ENCODE measurements around the gene KCTD21.

Gene KCTD21

GRCh38 chr11:78218707-78219492 lies 30.5 kb upstream of the KCTD21 start:
- no peak for DNase-seq

DNA sequence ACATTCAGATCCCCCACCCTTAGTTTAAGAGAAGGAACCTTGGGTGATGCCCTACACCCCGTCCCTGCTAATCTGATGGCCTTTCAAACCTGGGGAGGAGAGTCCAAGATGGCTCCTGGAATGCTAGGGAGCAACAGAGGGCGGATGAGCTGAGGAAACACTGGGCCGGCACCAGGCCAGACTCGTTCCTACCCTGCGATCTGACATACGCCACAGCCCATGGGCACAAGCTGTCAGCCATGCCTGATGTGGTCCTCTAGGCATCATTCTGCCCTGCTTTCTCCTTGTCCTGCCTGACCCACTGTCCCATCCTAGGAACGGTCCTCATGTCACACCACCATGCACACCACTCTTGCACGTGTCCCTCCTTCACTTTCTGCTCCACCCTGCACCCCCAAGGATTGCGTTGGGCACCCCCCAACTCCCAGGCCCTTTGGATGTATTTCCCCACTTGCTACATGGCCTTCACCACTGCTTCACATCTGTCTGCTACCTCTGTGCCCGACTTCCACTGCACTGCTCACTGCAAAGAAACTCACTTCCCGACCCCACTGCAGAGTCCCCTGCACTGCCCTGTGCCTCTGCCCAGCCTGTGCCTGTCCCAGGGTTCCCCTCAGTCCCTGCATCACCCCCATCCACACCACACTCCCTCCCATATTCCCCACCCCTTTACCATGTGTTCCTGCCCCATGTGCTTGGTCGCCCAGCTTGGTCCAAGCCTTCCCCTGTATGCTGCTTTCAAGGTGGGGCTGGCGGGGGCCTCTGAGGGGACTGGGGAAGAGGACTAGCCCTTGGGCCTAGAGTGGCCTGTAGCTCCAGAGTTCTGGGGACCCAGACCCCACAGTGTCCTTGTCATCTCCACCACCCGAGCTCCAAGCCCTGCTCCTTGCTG lies 29.5 kb upstream of the KCTD21 start:
- DNase-seq = no peak

DNA sequence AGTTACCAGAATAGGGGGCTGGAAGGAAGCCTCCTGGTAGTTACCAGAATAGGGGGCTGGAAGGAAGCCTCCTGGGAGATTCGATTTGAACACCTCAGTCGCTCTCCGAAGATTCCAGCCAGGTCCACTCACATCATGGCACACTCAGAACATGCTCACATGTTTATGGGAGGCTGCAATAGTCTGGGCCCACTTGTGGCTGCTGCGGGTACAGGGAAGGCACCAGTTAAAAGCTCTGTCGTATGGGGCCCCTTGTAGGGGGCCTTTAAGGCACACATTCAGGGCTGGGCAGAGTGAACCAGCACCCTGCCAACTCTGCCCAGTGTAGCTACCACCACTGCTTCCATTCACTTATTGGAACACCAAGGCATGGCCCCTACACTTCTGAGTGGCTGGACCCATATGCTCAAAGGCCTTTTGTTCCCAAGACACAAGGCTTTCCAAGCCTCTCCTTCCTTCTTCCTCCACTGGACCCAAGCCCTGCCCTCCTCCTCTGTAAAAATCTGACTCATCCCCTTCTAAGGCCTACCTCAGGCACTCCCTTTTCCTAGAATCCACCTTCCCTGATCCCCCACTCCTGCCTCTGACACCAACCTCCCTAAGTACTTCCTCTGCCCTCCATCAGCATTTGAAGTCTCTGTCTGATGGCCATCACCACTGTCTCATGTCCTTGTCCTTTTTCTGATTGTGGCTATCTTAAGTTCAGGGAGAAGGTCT lies 28.3 kb upstream of the KCTD21 start:
- no peak for DNase-seq

GRCh38 chr11:78216021-78216420 lies 27.6 kb upstream of the KCTD21 start:
- no peak for DNase-seq

GRCh38 chr11:78214331-78215194 lies 26.1 kb upstream of the KCTD21 start:
- DNase-seq = no peak

DNA sequence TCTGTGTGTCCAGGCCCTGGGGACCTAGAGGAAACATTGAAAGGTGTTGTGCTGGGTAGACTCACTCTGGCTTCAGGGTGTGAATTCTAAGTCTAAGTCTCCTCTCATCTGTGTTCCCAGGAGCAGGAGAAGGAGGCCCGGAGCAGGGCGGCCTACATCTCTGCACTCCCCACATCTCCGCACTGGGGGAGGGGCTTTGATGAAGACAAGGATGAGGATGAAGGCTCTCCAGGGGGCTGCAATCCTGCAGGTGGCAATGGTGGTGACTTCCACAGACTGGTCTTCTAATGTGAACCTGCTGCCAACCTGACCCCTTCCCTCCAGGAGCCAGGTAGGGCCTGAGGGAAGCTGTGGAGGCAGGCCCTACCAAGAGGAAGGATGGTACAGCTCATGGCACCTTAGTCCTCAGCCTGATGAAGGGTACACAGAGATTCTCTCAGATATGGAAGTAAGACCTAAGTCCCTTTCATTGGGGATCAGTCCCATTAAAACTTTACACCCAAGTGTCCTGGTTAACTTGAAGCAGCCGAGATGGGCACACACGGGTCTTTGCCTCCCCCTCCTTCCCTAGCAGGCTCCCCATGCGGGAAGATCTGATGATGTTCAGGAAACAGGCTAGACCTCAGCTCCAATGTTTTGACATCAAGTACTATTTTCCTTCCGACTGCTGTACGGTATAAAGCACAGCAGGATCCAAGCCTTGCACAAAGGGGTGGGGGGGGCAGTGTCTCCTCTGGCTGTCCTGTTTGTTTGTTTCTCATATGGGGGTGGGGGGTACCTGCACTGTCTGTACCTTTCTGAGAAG lies 25.3 kb upstream of the KCTD21 start:
- no peak for DNase-seq

DNA sequence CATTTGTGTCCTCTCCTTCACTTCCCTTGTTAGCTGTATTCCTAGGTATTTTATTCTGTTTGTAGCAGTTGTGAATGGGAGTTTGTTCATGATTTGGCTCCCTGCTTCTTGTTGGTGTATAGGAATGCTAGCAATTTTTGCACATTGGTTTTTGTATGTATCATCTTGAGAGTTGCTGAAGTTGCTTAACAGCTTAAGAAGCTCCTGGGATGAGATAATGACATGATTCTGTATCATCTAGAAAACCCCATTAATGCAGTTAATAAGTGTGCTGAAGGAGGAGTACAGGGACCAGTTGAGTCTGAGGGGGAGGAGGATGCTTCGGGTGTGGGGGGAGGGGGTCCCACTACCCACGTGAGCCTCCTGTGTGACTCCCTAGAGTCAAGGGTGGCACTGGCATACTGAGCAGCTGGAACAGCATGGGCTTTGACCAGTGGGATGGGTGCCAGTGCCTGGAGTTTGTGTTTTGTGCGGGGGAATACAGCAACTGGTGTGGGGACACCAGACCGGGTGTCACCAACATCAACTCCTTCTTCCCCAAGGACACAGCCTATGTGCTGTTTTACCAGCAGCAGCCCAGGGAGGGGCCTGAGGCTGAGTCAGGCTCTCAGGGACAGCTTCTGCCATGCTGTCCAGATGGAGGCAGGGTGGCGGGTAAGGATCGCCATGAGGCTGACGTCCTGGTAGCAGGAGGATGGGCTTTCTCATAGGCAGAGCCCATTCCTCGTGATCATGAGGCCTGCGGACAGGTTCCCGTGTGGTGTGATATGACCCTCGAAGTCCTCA lies 24.4 kb upstream of the KCTD21 start:
- DNase-seq = peak; percentile 46

DNA sequence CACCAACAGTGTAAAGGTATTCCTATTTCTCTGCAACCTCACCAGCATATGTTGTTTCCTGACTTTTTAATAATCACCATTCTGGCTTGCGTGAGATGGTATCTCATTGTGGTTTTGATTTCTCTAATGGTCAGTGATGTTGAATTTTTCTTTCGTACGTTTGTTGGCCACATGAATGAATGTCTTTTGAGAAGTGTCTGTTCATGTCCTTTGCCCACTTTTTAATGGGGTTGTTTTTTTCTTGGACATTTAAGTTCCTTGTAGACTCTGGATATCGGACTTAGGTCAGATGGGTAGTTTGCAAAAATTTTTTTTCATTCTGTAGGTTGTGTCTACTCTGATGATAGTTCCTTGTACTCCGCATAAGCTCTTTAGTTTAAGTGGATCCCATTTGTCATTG lies 23.1 kb upstream of the KCTD21 start:
- DNase-seq = no peak

DNA sequence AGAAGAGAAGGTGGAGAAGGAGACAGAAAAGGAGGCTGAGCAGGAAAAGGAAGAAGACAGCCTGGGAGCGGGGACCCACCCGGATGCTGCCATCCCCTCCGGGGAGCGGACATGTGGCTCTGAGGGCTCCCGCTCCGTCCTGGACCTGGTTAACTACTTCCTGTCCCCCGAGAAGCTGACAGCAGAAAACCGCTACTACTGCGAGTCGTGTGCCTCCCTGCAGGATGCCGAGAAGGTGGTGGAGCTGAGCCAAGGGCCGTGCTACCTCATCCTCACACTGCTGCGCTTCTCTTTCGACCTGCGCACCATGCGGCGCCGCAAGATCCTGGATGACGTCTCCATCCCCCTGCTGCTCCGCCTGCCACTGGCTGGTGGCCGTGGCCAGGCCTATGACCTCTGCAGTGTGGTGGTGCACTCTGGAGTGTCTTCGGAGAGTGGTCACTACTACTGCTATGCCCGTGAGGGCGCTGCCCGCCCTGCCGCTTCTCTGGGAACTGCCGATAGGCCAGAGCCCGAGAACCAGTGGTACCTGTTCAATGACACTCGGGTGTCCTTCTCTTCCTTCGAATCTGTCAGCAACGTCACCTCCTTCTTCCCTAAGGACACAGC lies 21.7 kb upstream of the KCTD21 start:
- DNase-seq = no peak

DNA sequence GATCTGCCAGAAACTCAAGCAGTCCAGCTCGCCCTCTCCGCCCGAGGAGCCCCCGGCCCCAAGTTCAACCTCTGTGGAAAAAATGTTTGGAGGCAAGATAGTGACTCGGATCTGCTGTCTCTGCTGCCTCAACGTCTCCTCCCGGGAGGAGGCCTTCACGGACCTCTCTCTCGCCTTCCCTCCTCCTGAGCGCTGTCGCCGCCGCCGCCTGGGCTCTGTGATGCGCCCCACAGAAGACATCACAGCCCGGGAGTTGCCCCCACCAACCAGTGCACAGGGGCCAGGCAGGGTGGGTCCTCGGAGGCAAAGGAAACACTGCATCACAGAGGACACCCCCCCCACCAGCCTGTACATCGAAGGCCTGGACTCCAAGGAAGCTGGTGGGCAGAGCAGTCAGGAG lies 21.1 kb upstream of the KCTD21 start:
- DNase-seq = no peak

GRCh38 chr11:78208257-78209165 lies 20.1 kb upstream of the KCTD21 start:
- DNase-seq = peak; percentile 28

GRCh38 chr11:78207532-78208256 lies 19.3 kb upstream of the KCTD21 start:
- DNase-seq = no peak

DNA sequence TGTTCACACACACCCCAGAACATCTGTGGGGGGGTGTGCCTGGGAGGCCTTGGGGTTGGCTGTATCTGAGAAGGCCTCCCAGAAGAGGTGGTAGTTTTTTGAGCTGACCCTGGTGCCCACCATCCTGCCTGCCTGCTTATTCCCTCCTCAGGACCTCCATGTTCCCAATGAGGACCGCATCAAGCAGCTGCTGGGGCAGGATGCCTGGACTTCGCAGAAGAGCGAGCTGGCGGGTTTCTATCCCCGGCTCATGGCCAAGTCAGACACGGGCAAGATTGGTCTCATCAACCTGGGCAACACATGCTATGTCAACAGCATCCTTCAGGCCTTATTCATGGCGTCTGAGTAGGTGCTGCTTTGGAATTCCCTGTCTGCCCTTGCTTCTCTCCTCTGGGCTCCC lies 17.3 kb upstream of the KCTD21 start:
- no peak for DNase-seq

DNA sequence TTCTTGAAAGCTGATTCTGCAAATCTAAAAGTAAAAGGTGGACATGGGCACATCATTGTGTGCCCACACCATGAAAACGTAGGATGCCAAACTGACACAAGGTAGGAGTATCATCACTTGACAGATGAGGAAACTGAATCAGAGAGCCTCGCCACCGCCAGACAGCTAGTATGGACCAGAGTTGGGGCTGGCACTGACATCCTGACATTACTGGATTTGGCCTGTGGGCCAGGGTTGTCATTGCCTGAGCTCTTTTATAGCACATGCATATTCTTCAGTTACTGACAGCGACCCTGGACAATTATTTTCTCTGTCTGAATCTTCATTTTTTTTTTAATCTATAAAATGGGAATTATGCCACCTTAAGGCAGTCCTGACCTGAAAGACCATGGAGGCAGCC lies 16.8 kb upstream of the KCTD21 start:
- no peak for DNase-seq

DNA sequence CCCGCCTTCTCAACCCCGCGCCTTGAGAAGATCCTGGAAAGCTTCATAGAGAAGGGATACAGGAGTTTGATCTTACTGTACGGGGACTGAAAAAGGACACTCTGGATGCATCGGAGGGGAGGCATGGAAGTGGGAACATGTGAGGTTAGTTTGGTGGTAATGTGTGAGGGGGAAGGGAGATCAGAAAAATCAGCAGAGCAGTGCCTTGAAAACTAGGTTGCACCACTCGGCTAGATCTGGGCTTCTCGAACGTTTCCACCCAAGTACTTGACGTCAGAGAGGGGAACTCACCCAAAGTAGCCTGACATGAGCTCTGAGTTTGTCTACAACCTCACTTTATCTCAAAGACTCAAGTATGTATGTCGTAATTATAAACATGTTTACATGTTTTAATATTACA lies 14.8 kb upstream of the KCTD21 start:
- DNase-seq = no peak

GRCh38 chr11:78202733-78203167 lies 14.3 kb upstream of the KCTD21 start:
- no peak for DNase-seq

DNA sequence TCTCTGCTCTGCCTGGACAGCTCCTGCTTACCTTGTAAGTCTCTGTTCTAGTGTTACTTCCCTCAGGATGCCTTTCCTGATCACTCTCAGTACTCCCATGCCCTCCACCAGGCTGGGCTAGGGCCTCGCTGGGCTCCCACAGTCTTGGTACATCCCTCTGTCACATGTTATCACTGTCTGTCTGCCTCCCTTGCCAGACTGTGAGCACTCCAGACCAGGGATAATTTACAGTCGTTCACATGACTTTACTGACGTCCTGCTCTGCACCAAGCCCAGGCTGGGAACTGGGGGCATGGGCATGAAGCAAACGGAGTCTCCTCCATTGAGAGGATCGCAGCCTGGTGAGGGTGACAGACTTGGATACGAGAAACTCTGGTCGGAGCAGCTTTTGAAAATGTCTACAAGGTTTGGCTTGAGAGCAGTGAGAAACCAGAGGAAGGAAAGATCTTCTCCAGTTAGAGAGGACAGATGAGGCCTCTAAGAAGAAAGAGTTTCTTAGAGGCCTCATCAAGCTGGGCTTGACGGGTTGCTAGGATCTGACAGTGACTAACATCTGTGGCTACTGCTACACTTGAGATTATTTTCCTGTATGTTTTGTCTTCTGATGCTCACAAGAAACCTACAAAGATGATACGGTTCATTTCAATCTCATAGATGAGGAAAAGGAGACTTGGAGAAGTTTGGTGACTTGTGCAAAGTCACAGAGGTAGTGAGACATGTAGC lies 12.8 kb upstream of the KCTD21 start:
- DNase-seq = no peak

GRCh38 chr11:78200553-78200952 lies 12.1 kb upstream of the KCTD21 start:
- DNase-seq = no peak

Measured in fibroblast of skin of right quadriceps (primary cell).